DND-41 (cell line): ENCODE measurements around the gene C1orf116.

ENCODE experiments used
- CTCF ChIP-seq: IDR thresholded peaks from 2 replicates; pipeline ENCODE4 v1.5.1; 2012; ENCODE audit warnings: borderline replicate concordance, low read length, moderate library complexity, mild to moderate bottlenecking; ENCODE audit not compliant: poor library complexity, severe bottlenecking; ENCODE audit errors: extremely low read depth
- EZH2 ChIP-seq: IDR thresholded peaks from 3 replicates; pipeline ENCODE4 v1.6.1; 2012; ENCODE audit warnings: borderline replicate concordance, low read depth, mild to moderate bottlenecking, moderate library complexity, low read length, inconsistent platforms; ENCODE audit not compliant: severe bottlenecking

GRCh38 chr1:207062058-207062457, 29.5 kb upstream of the C1orf116 start:
- TF ChIP-seq CTCF (no peak), EZH2 (no peak)
